Aorta (tissue), 5 donors: Measurements from ENCODE around the gene PIK3C2G. TPM values are rescaled to one million over a fixed set of nuclear protein-coding genes. Genes with fewer than 3 reads are reported as not detected.

ENCODE experiments used
- ATAC-seq: fragments of 200-7000 bp; cut with Tn5 transposase; one replicate; pipeline ENCODE4 v1.9.1; 2022; ENCODE audit warnings: moderate library complexity; ENCODE audit not compliant: low FRiP score
- DNase-seq, 2 donors: peaks; one replicate each; pipeline ENCODE4 v3.0.0-alpha.2; 2020
- H3K27ac ChIP-seq, 2 donors: one replicate each; pipeline ENCODE4 v1.5.1; 2013; ENCODE audit warnings: low read length in 2 of 2, mild to moderate bottlenecking in 2 of 2, moderate library complexity in 2 of 2, control low read depth in 1 of 2, inconsistent platforms in 1 of 2, low read depth in 1 of 2
- H3K27me3 ChIP-seq, 2 donors: one replicate each; pipeline ENCODE4 v1.6.1; 2013; ENCODE audit warnings: control low read depth in 1 of 2, low read length in 1 of 2, mild to moderate bottlenecking in 1 of 2, moderate library complexity in 1 of 2; ENCODE audit not compliant: insufficient read depth in 2 of 2, control insufficient read depth in 1 of 2
- H3K36me3 ChIP-seq, 2 donors: one replicate each; pipeline ENCODE4 v1.6.1; 2013; ENCODE audit warnings: control low read depth in 1 of 2, low read length in 1 of 2, mild to moderate bottlenecking in 1 of 2; ENCODE audit not compliant: insufficient read depth in 2 of 2, control insufficient read depth in 1 of 2
- H3K4me1 ChIP-seq, 2 donors: one replicate each; pipeline ENCODE4 v1.6.1; 2013; ENCODE audit warnings: low read length in 2 of 2, control low read depth in 1 of 2, mild to moderate bottlenecking in 1 of 2, moderate library complexity in 1 of 2; ENCODE audit not compliant: insufficient read depth in 2 of 2, control insufficient read depth in 1 of 2
- H3K4me3 ChIP-seq, 2 donors: one replicate each; pipeline ENCODE4 v1.5.1; 2013; ENCODE audit warnings: low read length in 2 of 2, control low read depth in 1 of 2, mild to moderate bottlenecking in 1 of 2
- H3K9me3 ChIP-seq: one replicate; pipeline ENCODE4 v1.6.1; 2013; ENCODE audit warnings: mild to moderate bottlenecking, low read length; ENCODE audit not compliant: control insufficient read depth
- WGBS, 2 donors: extraction: QIAGEN DNeasy Blood & Tissue Kit; methylation state at CpG; one replicate each; pipeline ENCODE4 v1.1.7; 2013; 5-methylcytosine and 5-hydroxymethylcytosine counted together
- intact Hi-C, 2 donors: fragments of 100-400 bp; cut with DNase I; formaldehyde crosslinking; loops; one replicate each; pipeline versions ENCODE4 v1.14.2 to v1.15.0; 2022
- polyA plus RNA-seq, 2 donors: library from polyadenylated mRNA; stranded (reverse); fragments of 200-250 nt; gene quantifications; one replicate each; pipeline ENCODE4 v1.2.3, GENCODE V29; 2013
- total RNA-seq, 2 donors: library from RNA; stranded (reverse); fragmentation: NEBNext Ultra II Directional; extraction: Animal tissue kit (Norgen Biotek cat#: 25700); gene quantifications; one replicate each; pipeline ENCODE4 v1.2.1, GENCODE V29; 2021
- donor health status: healthy with polysubstance abuse.
- donor health status: Bipolar disorder and iron deficiency.
- donor health status: DM: no; HTN: no; CAD: no.
- donor health status: DM: no; HTN: no; CAD: no.
- donor health status: DM: yes; HTN: yes; CAD: no.

Gene PIK3C2G
- total and polyA plus RNA-seq, 4 donors, result 0.15 to 0.63 TPM; not detected in 2

- H3K9me3 ChIP-seq, result peaks cover 2% of the 10 kb centered on the region
- H3K27ac ChIP-seq, result no peak overlapping the region
- H3K4me3 ChIP-seq, result no peak overlapping the region
- H3K27me3 ChIP-seq, result no peaks in the 10 kb centered on the region
- ATAC-seq (no peak), DNase-seq (no peak)
- intact Hi-C loops, result no loop called here
- H3K4me1 ChIP-seq, result no peaks in the 10 kb centered on the region
- no peaks in the 10 kb centered on the region for H3K36me3 ChIP-seq
Observed at GRCh38 chr12:18586581-18586980, 325.3 kb downstream of the PIK3C2G start.

DNA sequence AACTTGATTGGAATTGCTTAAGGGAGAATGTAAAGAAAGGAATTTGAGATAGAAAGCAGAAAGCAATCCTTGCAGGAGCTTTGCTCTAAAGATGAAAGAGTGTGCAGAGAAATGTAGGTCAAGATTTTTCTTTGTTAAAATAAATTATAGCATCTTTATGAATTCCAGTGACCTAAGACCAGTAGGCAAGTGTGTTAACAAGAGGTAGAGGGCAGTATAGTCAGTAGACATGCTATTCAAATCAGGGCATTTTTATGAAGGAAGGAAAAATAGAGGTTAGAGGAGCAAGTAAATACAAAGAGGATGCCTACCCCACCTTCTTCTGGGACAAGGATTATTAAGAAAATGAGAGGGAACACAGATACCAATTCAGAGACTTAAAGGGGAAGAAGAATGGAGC is 328.0 kb downstream of the PIK3C2G start:
- intact Hi-C loops, result no loop called here
- H3K36me3 ChIP-seq, result no peaks in the 10 kb centered on the region
- ATAC-seq, result no peak

GRCh38 chr12:18591473-18591872 is 330.2 kb downstream of the PIK3C2G start:
- no peak for ATAC-seq
- H3K4me3 ChIP-seq, result no peak overlapping the region
- H3K9me3 ChIP-seq, result no peaks in the 10 kb centered on the region
- H3K27me3 ChIP-seq, result no peaks in the 10 kb centered on the region
- H3K36me3 ChIP-seq, result no peaks in the 10 kb centered on the region
- intact Hi-C loops, result no loop called here
- no peak overlapping the region for H3K27ac ChIP-seq
- DNase-seq, result no peak
- H3K4me1 ChIP-seq, result no peaks in the 10 kb centered on the region

More for the DNA sequence above, 328.0 kb downstream of the PIK3C2G start:
- DNase-seq, result no peak
- Histone ChIP-seq H3K27me3 (no peaks in the 10 kb centered on the region), H3K27ac (no peak overlapping the region), H3K4me1 (no peaks in the 10 kb centered on the region), H3K9me3 (no peaks in the 10 kb centered on the region), H3K4me3 (no peak overlapping the region)

- Histone ChIP-seq H3K36me3 (no peaks in the 10 kb centered on the region), H3K27ac (no peak overlapping the region), H3K9me3 (no peaks in the 10 kb centered on the region), H3K4me1 (no peaks in the 10 kb centered on the region), H3K27me3 (no peaks in the 10 kb centered on the region), H3K4me3 (no peak overlapping the region)
- ATAC-seq, result no peak
- intact Hi-C loops, result no loop called here
- DNase-seq, result no peak
Observed at GRCh38 chr12:18595412-18595811, 334.1 kb downstream of the PIK3C2G start.

- WGBS, 2 donors, result 86 to 92% methylated on average over 7 of the region's 7 CpGs
- intact Hi-C loops, result no loop called here
- Histone ChIP-seq H3K27me3 (no peaks in the 10 kb centered on the region), H3K27ac (no peak overlapping the region), H3K9me3 (no peaks in the 10 kb centered on the region), H3K4me3 (no peak overlapping the region), H3K4me1 (no peaks in the 10 kb centered on the region), H3K36me3 (no peaks in the 10 kb centered on the region)
- DNase-seq (no peak), ATAC-seq (no peak)
Observed at GRCh38 chr12:18601962-18602361, 340.6 kb downstream of the PIK3C2G start.

DNA sequence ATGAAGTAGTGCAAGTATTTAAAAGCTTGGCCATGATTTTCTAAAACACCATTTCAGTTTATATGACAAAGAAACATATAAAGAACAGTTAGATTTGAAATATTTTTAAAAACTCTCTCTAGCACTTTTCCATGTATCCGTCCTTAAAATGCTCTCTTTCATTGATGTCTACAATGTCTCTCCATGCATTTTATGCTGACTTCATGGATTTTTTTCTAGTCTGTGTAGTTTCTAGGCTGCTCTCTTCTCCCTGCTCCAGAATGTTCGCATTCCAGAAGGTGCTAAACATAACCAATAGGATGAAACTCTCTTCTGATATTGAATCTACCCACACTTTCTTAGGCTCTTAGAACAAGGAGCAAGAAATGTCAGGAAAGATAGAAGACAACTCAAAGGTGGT is 351.7 kb downstream of the PIK3C2G start:
- intact Hi-C loops, result no loop called here
- no peak for ATAC-seq
- H3K27ac ChIP-seq, result no peak overlapping the region

DNA sequence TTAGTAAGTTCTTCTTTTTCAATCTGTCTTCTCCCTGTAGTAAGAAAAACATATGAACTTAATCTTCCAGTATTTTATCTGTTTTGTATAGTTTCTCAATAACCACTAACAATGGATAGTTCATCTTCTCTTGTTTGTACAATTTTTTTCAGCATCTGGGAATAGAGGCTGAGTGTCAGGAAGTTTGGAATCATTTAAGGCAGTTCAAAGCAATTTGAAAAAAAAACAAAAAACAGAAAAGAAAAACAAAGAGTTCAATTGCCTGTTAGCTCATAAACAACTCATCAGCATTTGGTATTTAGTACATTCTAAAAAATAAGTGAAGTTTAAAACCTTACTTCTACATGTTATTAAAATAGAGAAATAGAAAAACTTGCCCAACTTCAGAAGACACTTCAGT is 359.7 kb downstream of the PIK3C2G start:
- Histone ChIP-seq H3K27me3 (no peaks in the 10 kb centered on the region), H3K4me3 (no peak overlapping the region), H3K9me3 (no peaks in the 10 kb centered on the region), H3K27ac (no peak overlapping the region), H3K36me3 (no peaks in the 10 kb centered on the region), H3K4me1 (no peaks in the 10 kb centered on the region)
- intact Hi-C loops, result no loop called here
- ATAC-seq (no peak), DNase-seq (no peak)

More for the DNA sequence above, 351.7 kb downstream of the PIK3C2G start:
- no peaks in the 10 kb centered on the region for H3K9me3 ChIP-seq
- H3K36me3 ChIP-seq, result no peaks in the 10 kb centered on the region
- no peaks in the 10 kb centered on the region for H3K4me1 ChIP-seq
- H3K27me3 ChIP-seq, result no peaks in the 10 kb centered on the region
- no peak for DNase-seq
- WGBS, 2 donors, result 38 to 48% methylated on average over 2 of the region's 2 CpGs
- H3K4me3 ChIP-seq, result no peak overlapping the region

GRCh38 chr12:18629445-18629844 is 368.1 kb downstream of the PIK3C2G start:
- intact Hi-C loops, result no loop called here
- WGBS, 2 donors, result 81 to 84% methylated on average over 2 of the region's 2 CpGs
- no peaks in the 10 kb centered on the region for H3K9me3 ChIP-seq

GRCh38 chr12:18629916-18630315 is 368.6 kb downstream of the PIK3C2G start:
- DNase-seq, result no peak
- ATAC-seq, result no peak
- no peaks in the 10 kb centered on the region for H3K9me3 ChIP-seq
- intact Hi-C loops, result no loop called here
- no peak overlapping the region for H3K4me3 ChIP-seq
- H3K36me3 ChIP-seq, result no peaks in the 10 kb centered on the region
- H3K4me1 ChIP-seq, result no peaks in the 10 kb centered on the region
- no peaks in the 10 kb centered on the region for H3K27me3 ChIP-seq
- no peak overlapping the region for H3K27ac ChIP-seq
- 93% methylated on average over 1 of the region's 1 CpG for WGBS, 2 donors

More at GRCh38 chr12:18629445-18629844, 368.1 kb downstream of the PIK3C2G start:
- no peaks in the 10 kb centered on the region for H3K36me3 ChIP-seq
- ATAC-seq (no peak), DNase-seq (no peak)
- H3K4me1 ChIP-seq, result no peaks in the 10 kb centered on the region
- H3K27ac ChIP-seq, result no peak overlapping the region
- no peak overlapping the region for H3K4me3 ChIP-seq
- H3K27me3 ChIP-seq, result no peaks in the 10 kb centered on the region
